Right lobe of liver (tissue), 6 donors: ENCODE data around the gene MARCHF7. TPM values are rescaled to one million over a fixed set of nuclear protein-coding genes. Genes with fewer than 3 reads are reported as not detected.
"Not testable (repeated sequence)": the region's sequence is repeated elsewhere in the genome, so short reads cannot be mapped to it uniquely, and the experiment has no call there.

Experiments used
- ATAC-seq, 4 donors: fragments of 200-7000 bp; cut with Tn5 transposase; one replicate each; pipeline ENCODE4 v1.9.1; 2020; ENCODE audit warnings: mild to moderate bottlenecking in 4 of 4, moderate library complexity in 4 of 4
- DNase-seq, 3 donors: peaks; one replicate each; pipeline ENCODE4 v3.0.0-alpha.2; 2020
- H3K27ac ChIP-seq, 3 donors: fragments of 200-600 bp; one replicate each; pipeline ENCODE4 v1.8.0; 2022
- H3K27me3 ChIP-seq, 2 donors: fragments of 200-600 bp; one replicate each; pipeline ENCODE4 v1.8.0; 2022
- H3K36me3 ChIP-seq, 4 donors: fragments of 200-600 bp; sonication (generic) in 1 of 4; one replicate each; pipeline versions ENCODE4 v1.5.1 to v1.8.0; 2017 to 2022; ENCODE audit warnings: control low read depth in 1 of 4
- H3K4me1 ChIP-seq, 4 donors: fragments of 200-600 bp; sonication (generic) in 1 of 4; one replicate each; pipeline versions ENCODE4 v1.5.1 to v1.8.0; 2017 to 2022; ENCODE audit warnings: control low read depth in 1 of 4
- H3K4me3 ChIP-seq, 3 donors: fragments of 200-600 bp; one replicate each; pipeline ENCODE4 v1.8.0; 2022
- H3K9me3 ChIP-seq, 4 donors: fragments of 200-600 bp; sonication (generic) in 1 of 4; one replicate each; pipeline versions ENCODE4 v1.5.1 to v1.8.0; 2017 to 2022; ENCODE audit warnings: control low read depth in 1 of 4
- POLR2A ChIP-seq: fragments of 450-650 bp; IDR thresholded peaks from one replicate; pipeline ENCODE4 v1.6.1; 2017; ENCODE audit warnings: antibody characterized with exemption, mild to moderate bottlenecking
- WGBS: methylation state at CpG from one replicate; pipeline ENCODE4 v1.1.6; 2018; ENCODE audit warnings: low coverage, low lambda C conversion rate; ENCODE audit not compliant: insufficient coverage; ENCODE audit errors: missing lambda C conversion rate; 5-methylcytosine and 5-hydroxymethylcytosine counted together
- intact Hi-C, 2 donors: fragments of 100-400 bp; cut with DNase I; formaldehyde crosslinking; loops; one replicate each; pipeline versions ENCODE4 v1.11.2 to v1.14.1; 2022
- total RNA-seq, 6 experiments: library from RNA; depleted of rRNA in 2 of 6; stranded (reverse); fragments of >200 nt in 2 of 6; fragmentation: NEBNext Ultra II Directional in 3 of 6; extraction: Animal tissue kit (Norgen Biotek cat#: 25700) in 3 of 6; gene quantifications; one replicate each; pipeline versions ENCODE4 v1.1.0 to v1.2.4, GENCODE V29; 2016 to 2023
- TF ChIP-seq, protein P1 (sequence below), 4 donors: fragments of 200-600 bp in 3 of 4; fragments of 450-650 bp in 1 of 4; IDR thresholded peaks; one replicate each; pipeline versions ENCODE4 v1.5.1 to v1.8.0; 2016 to 2022; ENCODE audit warnings: antibody characterized with exemption in 4 of 4, mild to moderate bottlenecking in 2 of 4
- donor health status: DM: no; HTN: yes; CAD: no.
- donor health status: DM: no; HTN: no; CAD: no.
- donor health status: DM: no; HTN: no; CAD: no.
- donor health status: DM: no; HTN: yes; CAD: no.
- donor health status: DM: no; HTN: yes; CAD: no.

MARCHF7 gene
- total RNA-seq, 6 experiments from 2014 or later = 20.1 to 41.2 (median 29.8) TPM

DNA sequence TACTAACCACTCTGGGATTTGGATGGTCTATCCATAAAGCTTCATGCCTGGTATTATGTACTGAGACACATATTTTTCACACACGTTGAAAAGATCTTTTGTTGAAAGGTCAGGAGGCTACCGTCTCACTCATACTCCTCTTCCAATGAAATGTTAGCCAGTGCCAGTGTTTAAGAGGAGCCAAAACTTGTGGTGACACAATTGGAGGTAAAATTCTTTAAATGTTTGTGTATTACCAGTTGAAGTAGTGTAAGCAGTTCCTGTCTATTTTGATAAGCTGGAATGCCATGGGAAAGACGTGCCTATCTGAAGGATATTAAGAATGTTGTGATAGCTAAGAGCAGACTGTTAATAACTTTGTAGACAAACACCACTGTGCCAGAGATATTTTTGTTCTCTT, 32.1 kb downstream of the MARCHF7 start:
- ATAC-seq = peak in 1 of 4 donors; percentile 13
- no peaks in the 10 kb centered on the region for H3K4me1 ChIP-seq
- no peak overlapping the region for H3K27ac ChIP-seq
- peaks cover 0 to 46% (median 11%) of the 10 kb centered on the region in 4 donors for H3K36me3 ChIP-seq
- TF ChIP-seq, protein P1, sequence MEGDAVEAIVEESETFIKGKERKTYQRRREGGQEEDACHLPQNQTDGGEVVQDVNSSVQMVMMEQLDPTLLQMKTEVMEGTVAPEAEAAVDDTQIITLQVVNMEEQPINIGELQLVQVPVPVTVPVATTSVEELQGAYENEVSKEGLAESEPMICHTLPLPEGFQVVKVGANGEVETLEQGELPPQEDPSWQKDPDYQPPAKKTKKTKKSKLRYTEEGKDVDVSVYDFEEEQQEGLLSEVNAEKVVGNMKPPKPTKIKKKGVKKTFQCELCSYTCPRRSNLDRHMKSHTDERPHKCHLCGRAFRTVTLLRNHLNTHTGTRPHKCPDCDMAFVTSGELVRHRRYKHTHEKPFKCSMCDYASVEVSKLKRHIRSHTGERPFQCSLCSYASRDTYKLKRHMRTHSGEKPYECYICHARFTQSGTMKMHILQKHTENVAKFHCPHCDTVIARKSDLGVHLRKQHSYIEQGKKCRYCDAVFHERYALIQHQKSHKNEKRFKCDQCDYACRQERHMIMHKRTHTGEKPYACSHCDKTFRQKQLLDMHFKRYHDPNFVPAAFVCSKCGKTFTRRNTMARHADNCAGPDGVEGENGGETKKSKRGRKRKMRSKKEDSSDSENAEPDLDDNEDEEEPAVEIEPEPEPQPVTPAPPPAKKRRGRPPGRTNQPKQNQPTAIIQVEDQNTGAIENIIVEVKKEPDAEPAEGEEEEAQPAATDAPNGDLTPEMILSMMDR (IDR thresholded peaks at IDR 0.05) = no peak
- TF ChIP-seq POLR2A = no peak
- no peak overlapping the region for H3K4me3 ChIP-seq
- 49% methylated on average over 3 of the region's 3 CpGs for WGBS
- no peak for DNase-seq
- intact Hi-C loops = no loop called here
- H3K27me3 ChIP-seq = no peaks in the 10 kb centered on the region
- no peaks in the 10 kb centered on the region for H3K9me3 ChIP-seq

DNA sequence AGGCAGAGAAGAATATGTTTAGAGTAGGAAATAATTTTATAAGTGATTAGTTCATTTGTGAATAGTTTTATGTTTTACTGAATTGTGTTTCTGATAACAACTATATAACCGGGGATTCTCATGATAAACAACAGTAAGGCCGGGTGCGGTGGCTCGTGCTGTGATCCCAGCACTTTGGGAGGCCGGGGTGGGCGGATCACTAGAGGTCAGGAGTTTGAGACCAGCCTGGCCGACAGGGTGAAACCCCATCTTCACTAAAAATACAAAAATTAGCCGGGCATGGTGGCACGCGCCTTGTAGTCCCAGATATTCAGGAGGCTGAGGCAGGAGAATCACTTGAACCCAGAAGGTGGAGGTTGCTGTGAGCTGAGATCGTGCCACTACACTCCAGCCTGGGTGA, 32.9 kb downstream of the MARCHF7 start:
- H3K27me3 ChIP-seq, H3K27ac ChIP-seq, H3K9me3 ChIP-seq, intact Hi-C loops, H3K4me3 ChIP-seq, ATAC-seq, H3K4me1 ChIP-seq, DNase-seq: not testable (repeated sequence)
- 90% methylated on average over 8 of the region's 11 CpGs for WGBS
- H3K36me3 ChIP-seq = peaks cover 0 to 47% (median 11%) of the 10 kb centered on the region in 4 donors

DNA sequence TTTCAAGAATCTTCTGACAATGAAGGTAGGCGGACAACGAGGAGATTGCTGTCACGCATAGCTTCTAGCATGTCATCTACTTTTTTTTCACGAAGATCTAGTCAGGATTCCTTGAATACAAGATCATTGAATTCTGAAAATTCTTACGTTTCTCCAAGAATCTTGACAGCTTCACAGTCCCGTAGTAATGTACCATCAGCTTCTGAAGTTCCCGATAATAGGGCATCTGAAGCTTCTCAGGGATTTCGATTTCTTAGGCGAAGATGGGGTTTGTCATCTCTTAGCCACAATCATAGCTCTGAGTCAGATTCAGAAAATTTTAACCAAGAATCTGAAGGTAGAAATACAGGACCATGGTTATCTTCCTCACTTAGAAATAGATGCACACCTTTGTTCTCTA, 35.8 kb downstream of the MARCHF7 start:
- no peak for ATAC-seq
- no peaks in the 10 kb centered on the region for H3K4me1 ChIP-seq

DNA sequence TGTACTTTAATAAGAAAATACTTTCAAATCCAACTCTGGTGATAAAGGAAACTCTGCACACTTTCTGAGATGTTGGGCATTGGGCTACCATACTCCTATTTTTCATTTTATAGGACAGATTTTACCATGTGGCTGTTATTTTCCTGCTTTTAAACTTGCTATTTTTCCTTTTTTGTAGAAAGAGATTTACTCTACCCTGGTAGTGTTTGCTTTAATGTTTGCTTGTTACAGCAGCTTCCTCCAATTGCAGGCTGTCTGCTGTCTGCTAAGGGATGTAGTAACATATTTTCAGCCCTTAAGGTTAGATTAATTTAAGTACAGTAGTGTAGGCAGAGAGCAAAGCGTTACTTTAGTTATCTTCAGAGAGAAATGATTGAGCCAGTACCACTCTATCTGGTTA, 38.6 kb downstream of the MARCHF7 start:
- Histone ChIP-seq H3K27me3 (no peaks in the 10 kb centered on the region), H3K9me3 (no peaks in the 10 kb centered on the region), H3K27ac (no peak overlapping the region), H3K4me1 (no peaks in the 10 kb centered on the region), H3K36me3 (peaks cover 0 to 48% (median 10%) of the 10 kb centered on the region in 4 donors), H3K4me3 (no peak overlapping the region)
- no peak for DNase-seq
- ATAC-seq = no peak
- WGBS = 85% methylated on average over 1 of the region's 1 CpG
- intact Hi-C loops = no loop called here
- TF ChIP-seq, protein P1 (IDR thresholded peaks at IDR 0.05) = no peak
- no peak for TF ChIP-seq POLR2A

More for the DNA sequence above, 35.8 kb downstream of the MARCHF7 start:
- DNase-seq = no peak
- Histone ChIP-seq H3K9me3 (no peaks in the 10 kb centered on the region), H3K36me3 (peaks cover 0 to 55% (median 10%) of the 10 kb centered on the region in 4 donors), H3K4me3 (no peak overlapping the region), H3K27me3 (no peaks in the 10 kb centered on the region), H3K27ac (no peak overlapping the region)
- intact Hi-C loops = no loop called here
- WGBS = 95% methylated on average over 9 of the region's 9 CpGs
- no peak for TF ChIP-seq POLR2A
- TF ChIP-seq, protein P1 (IDR thresholded peaks at IDR 0.05) = no peak

DNA sequence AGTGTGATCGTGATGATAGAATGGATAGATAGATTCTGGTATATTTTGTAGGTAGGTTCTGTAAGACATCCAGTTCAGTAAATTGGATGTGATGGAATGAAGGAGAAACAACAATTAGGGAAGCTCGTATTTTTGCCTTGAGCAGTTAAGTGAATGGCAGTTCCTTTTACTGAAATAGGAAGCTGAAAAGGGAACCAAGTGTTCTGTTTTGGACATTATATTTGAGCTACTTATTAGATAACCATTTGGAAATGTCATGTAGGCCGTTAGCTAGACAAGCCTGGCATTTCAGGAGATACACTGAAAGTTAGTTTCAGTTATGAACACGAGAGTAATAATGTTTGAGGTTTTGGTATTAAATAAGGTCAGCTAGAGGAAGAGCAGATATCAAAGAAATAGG, 41.5 kb downstream of the MARCHF7 start:
- H3K9me3 ChIP-seq = no peaks in the 10 kb centered on the region
- peaks cover 0 to 38% (median 0%) of the 10 kb centered on the region in 4 donors for H3K36me3 ChIP-seq
- peak; percentile 33 to 53 (median 38) for ATAC-seq
- intact Hi-C loops = no loop called here
- no peak overlapping the region for H3K4me3 ChIP-seq
- no peak overlapping the region for H3K27ac ChIP-seq
- no peaks in the 10 kb centered on the region for H3K27me3 ChIP-seq
- no peak for TF ChIP-seq POLR2A
- TF ChIP-seq, protein P1 (IDR thresholded peaks at IDR 0.05) = no peak
- 65% methylated on average over 4 of the region's 4 CpGs for WGBS
- H3K4me1 ChIP-seq = no peaks in the 10 kb centered on the region
- DNase-seq = no peak
